GM18520 (cell line): ENCODE measurements around the gene SNX7.

ENCODE experiments used
- ATAC-seq: cut with Tn5 transposase; IDR thresholded peaks from one replicate; pipeline ENCODE4 v1.9.1; 2021; ENCODE audit not compliant: unreplicated experiment

SNX7 gene

DNA sequence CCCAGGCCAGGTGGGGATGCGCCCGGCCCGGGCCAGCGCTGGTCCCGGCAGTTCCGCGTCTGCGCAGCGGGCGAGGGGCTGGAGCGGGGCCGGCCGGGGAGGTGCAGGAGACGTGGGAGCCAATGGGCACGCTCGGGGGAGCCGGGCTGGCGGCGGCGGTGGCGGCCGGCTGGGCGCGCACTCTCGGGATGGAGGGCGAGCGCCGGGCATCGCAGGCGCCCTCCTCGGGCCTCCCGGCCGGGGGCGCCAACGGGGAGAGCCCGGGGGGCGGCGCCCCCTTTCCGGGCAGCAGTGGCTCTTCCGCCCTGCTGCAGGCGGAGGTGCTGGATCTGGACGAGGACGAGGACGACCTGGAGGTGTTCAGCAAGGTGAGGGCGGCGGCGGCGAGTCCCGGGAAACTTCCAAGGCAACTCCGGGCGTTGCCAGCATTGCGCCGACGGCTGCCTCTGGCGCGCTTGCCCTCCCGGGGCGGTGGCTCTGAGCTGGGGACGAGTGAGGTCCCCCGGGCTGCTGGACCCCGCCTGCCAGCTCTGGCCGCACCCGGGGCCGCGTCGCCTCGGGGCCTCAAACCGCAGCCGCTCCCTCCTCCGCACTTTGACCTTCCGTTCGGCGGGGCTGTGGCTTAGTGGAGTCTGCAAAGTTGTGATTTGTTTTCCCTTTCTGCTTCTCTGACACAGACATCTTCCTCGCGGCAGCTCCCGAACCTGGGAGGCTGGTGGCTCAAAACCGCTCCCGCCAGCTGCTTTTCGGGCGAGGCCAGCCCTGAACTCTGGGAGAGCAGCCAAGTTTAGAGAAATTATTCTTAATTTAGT lies at the start of gene SNX7:
Gene SNX7 (plus strand): TSS at position 178 of the 812 bp plus-strand sequence. CDS start 11 bp downstream, at position 189.
- peak; percentile 33 for ATAC-seq

DNA sequence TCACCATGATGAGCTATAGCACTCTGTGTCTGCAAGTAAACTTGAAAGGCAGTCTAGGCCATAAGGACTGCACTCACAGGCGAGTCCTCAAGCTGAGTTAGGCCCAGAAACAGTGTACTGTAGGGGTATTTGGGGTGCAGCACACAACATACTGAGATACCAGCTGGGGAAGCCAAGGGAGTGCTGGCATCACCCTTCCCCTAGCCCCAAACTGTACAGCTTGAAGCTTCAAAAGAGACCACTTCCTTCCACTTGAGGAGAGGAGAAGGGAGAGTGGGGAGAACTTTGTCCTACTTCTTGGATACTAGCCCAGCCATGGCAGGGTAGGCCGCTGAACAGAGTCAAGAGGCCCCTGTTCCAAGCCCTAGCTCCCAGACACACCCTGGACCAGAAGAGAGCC lies 24.2 kb upstream of the SNX7 start:
- ATAC-seq: no peak

- ATAC-seq: no peak
These were observed 23.3 kb upstream of the SNX7 start for GRCh38 chr1:98638185-98638584.

GRCh38 chr1:98644510-98644909 lies 17.0 kb upstream of the SNX7 start:
- no peak for ATAC-seq

- no peak for ATAC-seq
These were observed 10.3 kb upstream of the SNX7 start for GRCh38 chr1:98651116-98651632.

DNA sequence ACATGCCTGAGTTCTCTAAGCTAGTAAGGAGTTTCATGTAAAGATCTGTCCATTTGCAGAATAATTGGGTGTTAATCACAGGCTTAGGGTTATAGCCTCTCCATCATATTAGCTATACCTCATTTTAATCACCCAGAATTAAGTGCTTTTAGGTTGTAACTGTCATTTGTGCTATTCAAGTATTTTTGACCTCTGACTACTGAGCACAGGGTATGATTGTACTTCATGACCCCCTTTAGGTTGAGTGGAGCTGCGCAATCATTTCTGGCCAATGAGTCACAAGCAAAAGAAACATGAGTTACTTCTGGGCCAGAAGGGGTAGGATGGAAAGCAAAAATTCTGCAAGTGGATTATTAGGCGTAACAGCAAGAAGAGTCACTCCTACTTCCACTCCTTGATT lies 8.4 kb upstream of the SNX7 start:
- ATAC-seq: no peak

DNA sequence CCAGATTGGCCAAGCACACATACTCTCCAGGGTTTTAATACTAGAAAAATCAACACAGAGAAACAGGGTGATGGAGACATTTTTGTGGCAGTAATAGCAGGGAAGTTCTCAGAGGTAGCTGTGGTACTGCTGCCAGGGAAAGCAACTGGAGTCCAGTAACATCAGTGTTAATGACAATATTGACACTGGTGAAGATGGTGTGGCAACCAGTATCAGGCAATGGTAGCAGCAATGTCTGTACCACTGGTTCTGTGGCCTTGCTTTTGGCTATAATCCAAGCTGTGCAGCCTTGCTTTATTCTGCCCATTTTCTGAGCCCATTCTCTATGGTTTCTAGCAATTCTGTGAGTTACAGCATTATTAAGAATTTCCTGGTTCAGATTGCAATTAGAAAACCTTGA lies 1.6 kb upstream of the SNX7 start:
- no peak for ATAC-seq

GRCh38 chr1:98660940-98661543 lies 479 bp upstream of the SNX7 start:
- no peak for ATAC-seq

- no peak for ATAC-seq
These were observed 792 bp downstream of the SNX7 start for GRCh38 chr1:98662356-98662670.

- ATAC-seq: no peak
These were observed 7.2 kb downstream of the SNX7 start for GRCh38 chr1:98668733-98669132.

DNA sequence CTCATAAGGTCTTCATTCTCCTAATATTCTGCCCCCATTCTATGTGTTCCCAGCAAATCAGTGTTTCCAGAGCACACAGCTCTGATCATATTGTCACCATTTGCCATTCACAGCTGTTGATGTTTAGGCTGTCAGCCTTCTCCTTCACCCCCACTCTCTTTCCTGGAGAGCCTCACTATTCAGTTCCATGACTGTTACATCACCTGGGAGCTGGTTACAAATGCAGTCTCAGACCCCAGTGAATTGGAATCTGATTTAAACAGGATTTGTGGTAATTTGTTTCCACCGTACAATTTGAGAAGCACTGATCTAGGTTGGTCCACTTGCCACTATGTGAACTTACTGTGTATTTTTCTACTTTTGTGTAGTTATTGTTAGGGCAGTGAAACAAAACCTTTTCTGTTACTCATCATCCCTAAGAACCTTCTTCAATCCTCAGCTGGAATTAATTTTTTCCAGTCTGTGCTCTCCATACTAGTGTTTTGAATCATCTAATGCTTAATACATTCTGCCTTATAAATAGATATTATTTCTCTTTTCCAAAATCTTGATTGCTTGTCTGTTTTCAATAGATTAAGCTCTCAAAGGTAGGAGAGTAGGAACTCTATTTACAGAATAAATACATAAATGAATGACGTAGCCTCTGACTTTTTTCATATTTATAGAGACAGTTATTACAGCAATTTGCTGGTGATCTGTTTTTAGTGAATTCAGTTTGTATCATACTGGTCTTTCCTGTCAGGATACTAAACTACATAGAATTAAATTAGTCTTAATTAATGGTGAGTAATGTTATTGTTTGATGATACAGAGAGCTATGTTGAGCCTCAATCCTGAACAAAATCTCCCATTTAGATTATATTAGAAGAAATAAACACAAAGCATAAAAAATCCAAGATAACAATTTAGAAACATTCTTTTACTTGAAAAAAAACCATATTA lies 8.1 kb downstream of the SNX7 start:
- ATAC-seq: no peak

DNA sequence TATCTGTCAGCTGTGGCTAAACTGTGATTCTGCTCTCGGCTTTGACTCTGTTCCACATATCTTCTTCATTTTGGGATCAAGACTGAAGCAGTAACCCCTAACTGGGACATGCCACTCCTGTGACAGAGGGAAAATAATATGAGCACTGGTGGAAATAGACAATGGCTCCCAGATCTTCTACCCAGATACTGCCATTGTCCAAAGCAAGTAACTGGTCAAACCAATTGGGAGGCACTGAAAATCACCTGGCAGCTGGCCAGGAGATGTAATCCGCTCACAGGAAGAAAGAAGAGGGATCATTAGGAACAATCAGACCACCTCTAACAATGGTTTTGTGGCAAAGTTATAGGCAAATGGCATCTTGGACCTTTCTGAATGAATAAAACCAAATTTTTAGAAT lies 10.7 kb downstream of the SNX7 start:
- no peak for ATAC-seq

DNA sequence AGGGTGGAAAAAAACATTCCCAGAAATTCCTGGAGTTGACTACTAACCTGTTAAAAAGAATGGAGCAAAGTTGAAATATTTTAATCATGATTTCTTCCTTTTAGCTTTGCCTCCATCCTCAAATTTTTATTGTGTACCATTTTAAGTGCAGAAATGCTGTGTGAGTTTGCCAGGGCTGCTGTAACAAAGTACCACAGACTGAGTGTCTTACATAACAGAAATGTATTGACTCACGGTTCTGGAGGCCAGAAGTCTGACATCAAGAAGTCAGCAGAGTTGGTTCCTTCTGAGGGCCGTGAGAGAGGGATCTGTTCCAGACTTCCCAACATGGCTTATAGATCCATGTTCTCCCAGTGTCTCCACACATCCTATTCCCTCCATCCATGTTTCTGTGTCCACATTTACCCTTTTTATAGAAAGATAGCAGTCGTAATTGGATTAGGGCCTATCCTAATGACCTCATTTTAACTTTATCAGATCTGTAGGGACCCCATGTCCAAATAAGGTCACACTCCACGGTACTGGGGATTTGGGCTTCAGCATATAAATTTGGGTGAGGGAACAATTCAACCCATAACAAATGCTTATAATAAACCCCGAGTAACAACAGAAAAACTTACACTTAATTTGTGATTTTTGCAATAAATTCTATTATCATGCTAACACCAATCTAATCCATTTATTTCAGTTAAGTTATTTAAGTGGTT lies 12.7 kb downstream of the SNX7 start:
- ATAC-seq: no peak

GRCh38 chr1:98675282-98675681 lies 13.8 kb downstream of the SNX7 start:
- no peak for ATAC-seq

GRCh38 chr1:98677288-98677687 lies 15.8 kb downstream of the SNX7 start:
- no peak for ATAC-seq

GRCh38 chr1:98681812-98682211 lies 20.3 kb downstream of the SNX7 start:
- no peak for ATAC-seq

GRCh38 chr1:98688110-98688739 lies 26.7 kb downstream of the SNX7 start:
- ATAC-seq: peak; percentile 64

DNA sequence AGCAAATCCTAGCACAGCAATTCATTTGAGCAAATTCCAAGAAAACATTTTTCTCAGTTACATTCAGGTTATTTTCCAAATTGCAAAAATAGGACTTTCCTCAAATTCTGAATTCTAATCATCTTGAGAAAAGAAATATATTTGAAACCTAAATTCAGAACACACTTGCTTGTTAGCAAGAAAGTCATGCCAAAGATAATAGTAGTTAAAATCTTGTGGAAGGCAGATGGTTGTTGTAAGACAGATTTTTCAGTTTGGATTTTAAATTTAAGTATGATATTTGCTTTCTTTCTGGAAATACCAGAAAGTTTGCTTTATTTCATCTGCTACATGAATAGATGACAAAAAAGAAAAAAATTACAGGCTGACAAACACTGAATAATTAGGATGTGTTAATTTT lies 29.1 kb downstream of the SNX7 start:
- ATAC-seq: no peak

DNA sequence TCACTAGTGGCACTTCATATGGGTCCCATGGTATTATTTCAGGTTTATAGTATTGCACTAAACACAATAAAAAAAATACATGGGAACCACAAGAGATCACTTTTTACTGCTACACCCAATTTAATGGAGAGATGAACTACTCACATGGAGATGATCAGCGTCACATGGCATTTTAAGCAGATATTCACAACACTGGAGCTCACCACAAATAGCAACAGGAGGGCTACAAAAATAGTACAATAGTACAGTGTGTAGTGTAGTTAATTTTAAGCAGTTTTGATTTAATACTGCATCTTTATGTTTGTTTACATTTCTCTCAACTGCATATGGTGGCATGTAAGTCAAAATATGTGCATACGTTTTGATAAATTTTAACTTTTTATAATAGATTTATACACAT lies 31.0 kb downstream of the SNX7 start:
- ATAC-seq: no peak

GRCh38 chr1:98693385-98693784 lies 31.9 kb downstream of the SNX7 start:
- no peak for ATAC-seq
